ENCODE results near the gene ABCC11.
A peak's percentile ranks its signal among the peaks of the same experiment; 100 is the strongest.
"Not testable (repeated sequence)": the region's sequence is repeated elsewhere in the genome, so short reads cannot be mapped to it uniquely, and the experiment has no call there.

The ABCC11 gene

GRCh38 chr16:48215738-48216137 lies 31.6 kb downstream of the ABCC11 start:
- no peak for DNase-seq
- intact Hi-C loops (cut with DNase I): no loop called here

- DNase-seq: no peak
- intact Hi-C loops (cut with DNase I): no loop called here
These were observed 35.3 kb downstream of the ABCC11 start for GRCh38 chr16:48212033-48212432.

GRCh38 chr16:48210747-48211146 lies 36.6 kb downstream of the ABCC11 start:
- DNase-seq: no peak
- intact Hi-C loops (cut with DNase I): no loop called here

DNA sequence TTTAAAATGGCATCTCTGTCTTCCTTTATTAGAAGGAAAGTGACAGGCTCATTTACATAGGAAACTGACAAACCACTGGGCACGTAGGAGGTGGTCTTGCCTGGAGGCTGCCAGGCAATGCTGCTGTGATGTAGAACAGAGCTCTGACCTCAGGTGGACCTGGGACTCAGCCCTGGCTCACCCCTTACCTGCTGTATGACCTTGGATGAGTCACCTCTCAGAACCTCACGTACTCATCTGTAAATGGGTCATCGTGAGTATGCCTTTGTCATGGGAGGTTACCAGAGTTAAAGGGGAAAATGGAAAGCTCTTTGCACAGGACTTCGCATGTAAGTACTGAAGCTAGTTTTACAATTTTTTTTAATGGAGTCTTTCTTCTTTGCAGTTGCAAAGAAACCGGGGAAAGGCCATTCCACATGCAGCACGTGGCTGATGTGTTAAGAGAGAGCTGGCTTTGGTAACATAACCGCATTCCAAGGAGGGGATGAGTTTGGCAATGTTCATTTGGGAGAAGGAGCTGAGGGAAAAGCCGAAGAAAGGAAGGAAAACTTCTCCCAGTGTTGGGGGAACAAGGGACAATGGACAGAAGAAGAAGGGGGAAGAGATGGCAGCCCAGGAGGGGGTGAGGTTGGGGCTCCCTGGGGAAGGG lies 40.6 kb downstream of the ABCC11 start:
- DNase-seq: no peak

DNA sequence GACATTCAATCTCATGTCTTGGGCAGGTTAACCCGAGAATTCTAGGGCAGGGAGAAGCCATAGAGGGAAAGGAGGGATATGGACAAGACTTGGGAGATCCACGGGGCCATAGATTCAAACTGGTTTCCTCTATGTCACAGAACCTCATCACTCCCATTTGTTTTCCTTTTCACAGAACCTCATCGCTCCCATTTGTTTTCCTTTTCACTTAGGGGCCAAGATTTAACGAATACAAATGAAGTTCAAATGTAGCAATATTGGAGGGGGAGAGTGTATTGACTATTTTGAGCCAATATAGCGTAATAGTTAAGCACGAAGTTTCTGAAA lies 42.6 kb downstream of the ABCC11 start:
- intact Hi-C loops (cut with DNase I): no loop called here

More for the DNA sequence above, 40.6 kb downstream of the ABCC11 start:
- intact Hi-C loops (cut with DNase I): no loop called here

DNA sequence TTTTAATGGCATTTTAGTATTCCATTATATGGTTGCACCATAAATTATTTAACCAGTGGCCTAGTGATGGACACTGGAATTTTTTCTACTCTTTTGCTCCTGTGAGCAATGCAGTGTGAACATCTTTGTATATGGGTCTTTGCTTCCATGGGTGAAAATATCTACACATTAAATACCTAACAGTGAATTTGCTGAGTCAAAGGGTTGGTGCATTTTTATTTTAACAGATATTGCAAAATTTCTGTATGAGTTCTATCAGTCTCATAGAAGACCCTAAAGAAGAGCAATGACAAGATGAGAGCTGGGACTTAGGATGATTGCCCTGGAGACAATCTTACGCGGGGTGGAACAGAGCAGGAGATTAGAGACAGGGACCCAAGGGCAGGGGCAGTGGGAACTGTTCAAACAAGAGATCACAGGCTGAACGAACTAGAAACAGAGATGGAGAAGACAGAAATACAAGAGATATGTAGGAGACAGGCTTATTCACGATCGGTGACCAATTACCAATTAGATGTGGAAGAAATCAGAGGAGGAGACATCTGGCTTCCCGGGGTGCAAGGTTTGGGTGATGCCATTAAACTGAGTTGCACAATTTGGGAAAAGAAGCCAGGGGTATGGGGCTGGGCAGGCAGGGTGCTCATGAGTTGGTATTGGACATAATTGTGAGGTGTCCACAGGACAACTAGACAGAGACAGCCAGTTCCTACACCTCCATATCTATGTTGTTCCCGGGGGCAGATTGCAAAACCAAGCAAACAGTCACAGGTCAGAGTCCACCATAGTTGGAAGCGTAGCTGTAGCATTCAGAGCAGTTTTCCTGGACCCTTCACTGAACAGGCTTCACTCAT lies 43.1 kb downstream of the ABCC11 start:
- intact Hi-C loops (cut with DNase I): no loop called here
- no peak for DNase-seq

More for the DNA sequence above, 42.6 kb downstream of the ABCC11 start:
- no peak for DNase-seq

DNA sequence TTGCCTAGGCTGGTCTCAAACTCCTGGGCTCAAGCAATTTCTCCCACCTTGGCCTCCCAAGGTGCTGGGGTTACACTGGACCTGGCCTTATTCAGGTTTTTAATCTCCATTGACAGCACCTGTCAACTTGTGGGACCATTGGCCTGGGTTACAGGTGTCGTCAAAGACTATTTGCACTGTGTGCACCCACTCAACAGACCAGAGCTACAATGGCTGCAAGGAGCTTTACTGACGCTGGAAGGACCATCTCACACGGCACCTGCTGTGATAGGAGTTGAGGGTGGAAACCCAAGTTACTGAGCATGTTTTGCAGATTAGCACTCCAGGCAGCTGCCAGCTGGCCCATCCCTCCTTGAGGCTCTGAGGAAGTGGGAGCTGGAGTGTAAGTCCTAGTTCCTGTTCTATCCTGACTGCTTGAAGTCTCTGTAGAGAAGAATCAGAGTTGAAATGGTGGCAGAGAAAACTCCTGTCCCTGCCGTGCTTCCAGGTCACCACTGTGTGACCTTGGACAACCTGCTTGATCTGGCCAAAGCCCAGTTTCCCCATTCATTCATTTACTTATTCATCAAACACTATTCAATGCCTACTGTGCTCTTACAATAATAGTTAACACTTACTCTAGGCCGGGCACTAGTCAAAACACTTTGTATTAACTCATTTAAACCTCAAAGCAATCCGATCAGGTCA lies 45.7 kb downstream of the ABCC11 start:
- intact Hi-C loops (cut with DNase I): no loop called here
- DNase-seq: no peak

DNA sequence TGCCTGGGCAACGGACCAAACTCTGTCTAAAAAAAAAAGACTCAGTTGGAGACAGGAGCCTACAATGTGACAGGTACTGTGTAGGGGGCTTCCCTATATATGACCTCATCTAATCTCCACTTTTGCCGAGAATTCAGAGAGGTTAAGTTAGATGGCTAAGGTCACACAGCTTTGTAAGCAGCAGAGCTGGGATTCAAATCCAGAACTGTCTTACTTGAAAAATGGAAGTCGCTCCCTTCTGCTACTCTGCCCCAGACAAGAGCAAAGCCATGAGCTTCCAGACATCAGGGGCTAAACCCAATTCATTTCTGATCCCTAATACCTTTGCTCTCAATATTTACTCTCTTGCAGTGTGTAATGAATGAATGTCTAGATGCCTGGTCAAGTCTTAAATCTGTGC lies 50.0 kb downstream of the ABCC11 start:
- intact Hi-C loops (cut with DNase I): no loop called here
- no peak for DNase-seq

DNA sequence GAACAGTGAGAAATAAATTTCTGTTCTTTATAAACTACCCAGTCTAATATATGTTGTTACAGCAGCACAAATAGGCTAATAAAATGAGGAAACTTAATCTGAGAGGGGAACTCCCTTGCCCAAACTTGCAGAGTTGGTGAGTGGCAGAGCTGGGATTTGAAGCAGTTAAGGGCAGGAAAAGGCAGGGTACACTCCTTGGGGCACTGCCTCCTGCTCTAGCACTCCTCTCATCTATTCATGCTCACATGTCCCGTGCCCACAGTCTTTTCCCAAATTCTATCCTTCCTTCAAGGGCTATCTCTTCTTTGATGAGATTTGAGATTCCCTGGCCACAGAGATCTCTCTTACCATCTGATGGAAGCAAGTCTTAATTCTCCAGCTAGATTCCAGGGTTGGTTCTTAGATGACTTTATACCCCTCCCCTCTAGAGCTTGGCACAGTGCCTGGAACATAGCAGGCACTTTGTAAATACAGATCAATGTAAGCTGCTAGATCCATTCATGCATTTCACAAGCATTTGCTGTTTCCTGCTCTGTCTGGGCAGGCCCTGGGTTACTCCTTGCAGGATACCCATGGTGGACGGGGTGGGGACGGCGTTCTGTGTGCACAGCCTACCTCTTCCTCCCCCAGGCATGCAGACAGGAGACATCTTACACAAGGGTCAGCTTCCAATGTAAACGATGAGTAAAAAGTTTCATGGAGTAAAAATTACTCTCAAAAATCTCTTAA lies 52.3 kb downstream of the ABCC11 start:
- intact Hi-C loops (cut with DNase I): no loop called here

DNA sequence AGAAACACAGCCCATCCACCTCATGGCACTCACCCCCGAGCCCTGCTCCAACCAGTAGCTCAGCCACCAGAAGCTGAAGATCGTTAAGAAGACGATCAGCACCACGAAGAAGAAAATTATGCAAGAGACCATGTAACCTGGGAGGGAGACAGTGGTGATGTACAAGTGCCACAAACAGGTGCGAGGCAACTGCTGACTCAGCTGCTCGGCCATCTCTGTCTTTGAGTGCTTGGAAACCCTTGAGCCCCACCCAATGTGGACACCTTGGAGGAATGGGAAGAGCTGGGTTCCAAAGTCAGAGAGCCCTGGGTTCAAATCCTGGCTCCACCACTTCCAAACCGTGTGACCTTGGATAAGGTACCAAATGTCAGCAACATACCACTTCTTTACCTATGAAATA lies 53.5 kb downstream of the ABCC11 start:
- intact Hi-C loops (cut with DNase I): no loop called here

More for the DNA sequence above, 52.3 kb downstream of the ABCC11 start:
- DNase-seq: no peak

DNA sequence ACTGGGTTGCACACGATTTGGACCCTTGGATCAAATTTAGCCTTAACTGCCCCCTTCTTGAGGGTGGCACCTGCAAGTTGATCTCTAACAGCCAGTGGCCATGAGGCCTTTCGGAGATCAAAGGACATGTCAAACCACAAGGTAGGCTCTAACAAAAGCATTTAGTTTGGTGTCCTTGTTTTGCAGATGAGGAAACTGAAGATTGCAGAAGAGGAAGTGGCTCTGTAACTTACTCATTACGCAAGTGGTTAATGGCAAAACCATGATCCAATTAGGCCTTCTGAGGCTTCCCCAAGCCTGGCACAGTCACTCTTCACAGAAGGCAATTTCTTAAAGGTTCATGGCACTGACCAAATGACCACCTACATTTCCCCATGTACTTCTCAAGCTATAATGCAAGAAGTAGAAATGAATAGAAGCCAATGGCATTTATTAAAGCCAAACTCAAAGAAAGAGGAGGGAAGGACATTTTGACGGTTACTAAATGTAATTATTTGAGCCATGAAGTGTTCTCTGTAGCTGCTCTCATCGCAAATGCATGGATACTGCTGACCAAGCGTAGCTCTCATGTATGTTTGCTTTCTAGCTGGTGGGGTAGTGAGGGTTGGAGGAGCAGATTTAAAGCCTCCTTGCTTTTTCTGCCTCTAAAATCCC lies 58.8 kb downstream of the ABCC11 start:
- no peak for DNase-seq
- intact Hi-C loops (cut with DNase I): no loop called here

More for the DNA sequence above, 53.5 kb downstream of the ABCC11 start:
- peak in 1 of 42 donors; percentile 10 for DNase-seq

DNA sequence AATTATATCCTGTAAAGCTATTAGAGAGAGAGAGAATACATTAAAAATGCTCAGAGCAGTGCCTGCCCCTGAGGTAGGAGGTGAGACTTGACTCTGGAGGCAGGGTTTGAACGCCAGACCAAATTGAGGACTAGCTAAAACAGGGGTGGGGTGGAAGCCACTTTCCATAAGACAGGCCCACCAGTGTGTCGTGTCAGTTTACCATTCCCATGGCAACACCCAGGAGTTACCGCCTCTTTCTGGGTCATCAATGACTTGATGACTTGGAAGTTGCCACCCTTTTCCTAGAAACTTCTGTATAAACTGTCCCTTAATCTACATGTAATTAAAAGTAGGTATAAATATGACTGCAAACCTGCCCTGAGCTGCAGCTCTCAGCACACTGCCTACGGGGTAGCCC lies 59.6 kb downstream of the ABCC11 start:
- intact Hi-C loops (cut with DNase I): no loop called here

DNA sequence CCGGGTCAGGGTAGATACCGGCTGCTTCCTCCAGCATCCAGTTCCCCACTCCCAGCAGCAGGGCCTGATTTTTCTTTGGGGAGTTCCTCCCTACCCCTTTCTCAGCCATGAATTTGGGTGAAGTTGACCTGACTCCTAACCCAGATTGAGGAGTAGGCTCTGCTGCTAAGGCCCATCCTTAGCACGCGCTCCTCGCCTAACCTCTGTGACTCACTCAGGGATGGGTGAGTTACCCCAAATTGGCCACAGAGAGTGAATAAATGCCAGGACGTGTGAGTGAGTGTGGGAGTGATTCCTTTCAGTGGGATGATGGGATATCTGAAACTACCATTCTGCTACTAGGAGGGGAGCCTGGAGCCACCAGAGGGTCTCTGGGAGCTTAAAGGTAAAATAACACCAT lies 62.7 kb downstream of the ABCC11 start:
- intact Hi-C loops (cut with DNase I): no loop called here
- DNase-seq: peak in 1 of 42 donors; percentile 15

More for the DNA sequence above, 59.6 kb downstream of the ABCC11 start:
- DNase-seq: peak in 1 of 42 donors; percentile 4

GRCh38 chr16:48182979-48183537 lies 64.3 kb downstream of the ABCC11 start:
- DNase-seq: peak in 1 of 42 donors; percentile 18
- intact Hi-C loops (cut with DNase I): no loop called here

DNA sequence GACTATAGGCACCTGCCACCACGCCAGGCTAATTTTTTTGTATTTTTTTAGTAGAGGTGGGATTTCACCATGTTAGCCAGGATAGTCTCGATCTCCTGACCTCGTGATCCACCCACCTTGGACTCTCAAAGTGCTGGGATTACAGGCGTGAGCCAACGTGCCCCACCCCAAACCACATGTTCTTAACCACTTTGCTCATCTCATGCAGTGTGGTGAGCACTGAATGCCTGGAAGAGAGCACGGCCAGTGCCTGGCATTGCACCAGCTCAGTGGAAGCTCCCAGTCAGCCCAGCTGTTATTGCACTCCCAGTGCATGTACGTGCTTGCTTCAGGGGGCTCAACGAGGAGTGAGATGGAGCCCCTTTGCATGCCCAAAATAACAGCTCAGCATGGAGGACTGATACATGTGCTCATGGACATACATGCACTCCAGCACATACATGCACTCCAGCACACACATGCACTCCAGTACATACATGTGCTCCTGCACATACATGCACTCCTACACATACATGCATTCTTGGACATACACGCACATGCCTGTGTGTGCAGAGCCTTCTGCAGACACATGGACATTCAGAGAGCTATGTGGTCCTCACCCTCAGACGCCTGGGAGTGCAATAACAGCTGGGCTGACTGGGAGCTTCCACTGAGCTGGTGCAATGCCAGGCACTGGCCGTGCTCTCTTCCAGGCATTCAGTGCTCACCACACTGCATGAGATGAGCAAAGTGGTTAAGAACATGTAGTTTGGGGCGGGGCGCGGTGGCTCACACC lies 65.4 kb downstream of the ABCC11 start:
- intact Hi-C loops (cut with DNase I); DNase-seq: not testable (repeated sequence)

GRCh38 chr16:48180868-48181480 lies 66.4 kb downstream of the ABCC11 start:
- no peak for DNase-seq
- intact Hi-C loops (cut with DNase I): no loop called here

- no peak for DNase-seq
- intact Hi-C loops (cut with DNase I): no loop called here
These were observed 70.5 kb downstream of the ABCC11 start for GRCh38 chr16:48176635-48177408.

Data from head of caudate nucleus (tissue), 42 donors.